WTC11 (cell line): Measurements from ENCODE around the gene IGF2BP1.

Source experiments
- CREB1 ChIP-seq: sonication (generic); formaldehyde crosslinking; IDR thresholded peaks from 2 replicates; pipeline ENCODE4 v1.8.0; 2023; ENCODE audit warnings: mild to moderate bottlenecking, missing genetic modification reagents
- ETV6 ChIP-seq: sonication (generic); formaldehyde crosslinking; IDR thresholded peaks from 2 replicates; pipeline ENCODE4 v1.8.1; 2022; ENCODE audit warnings: mild to moderate bottlenecking, missing genetic modification reagents
- JUN ChIP-seq: sonication (generic); formaldehyde crosslinking; IDR thresholded peaks from 2 replicates; pipeline ENCODE4 v1.8.0; 2023; ENCODE audit warnings: mild to moderate bottlenecking, missing genetic modification reagents
- SP1 ChIP-seq: sonication (generic); formaldehyde crosslinking; conservative IDR thresholded peaks from 2 replicates; pipeline ENCODE4 v1.8.1; 2022; ENCODE audit warnings: missing genetic modification reagents
- ZNF121 ChIP-seq: sonication (generic); formaldehyde crosslinking; IDR thresholded peaks from 2 replicates; pipeline ENCODE4 v1.8.0; 2023; ENCODE audit warnings: missing genetic modification reagents
- ZNF416 ChIP-seq: fragments of 250-450 bp; sonication (Bioruptor Pico); IDR thresholded peaks from 2 replicates; pipeline ENCODE4 v1.9.0; 2021; ENCODE audit warnings: mild to moderate bottlenecking, inconsistent platforms
- TF ChIP-seq, protein P1 (sequence below): fragments of 200-600 bp; IDR thresholded peaks from 2 replicates; pipeline ENCODE4 v1.8.0; 2022; ENCODE audit warnings: antibody characterized with exemption
- TF ChIP-seq, protein P2 (sequence below): sonication (generic); formaldehyde crosslinking; IDR thresholded peaks from 2 replicates; pipeline ENCODE4 v1.8.1; 2023; ENCODE audit warnings: mild to moderate bottlenecking, missing genetic modification reagents
- TF ChIP-seq, protein P3 (sequence below): fragments of 250-450 bp; sonication (Bioruptor Pico); conservative IDR thresholded peaks from 2 replicates; pipeline ENCODE4 v1.9.0; 2021; ENCODE audit warnings: mild to moderate bottlenecking
- TF ChIP-seq, protein P4 (sequence below): sonication (generic); formaldehyde crosslinking; IDR thresholded peaks from 2 replicates; pipeline ENCODE4 v1.8.0; 2022; ENCODE audit warnings: mild to moderate bottlenecking, missing genetic modification reagents
- TF ChIP-seq, protein P5 (sequence below): fragments of 250-450 bp; sonication (Bioruptor Pico); IDR thresholded peaks from 2 replicates; pipeline ENCODE4 v1.8.0; 2021; ENCODE audit warnings: mild to moderate bottlenecking
- TF ChIP-seq, protein P6 (sequence below): sonication (generic); formaldehyde crosslinking; IDR thresholded peaks from 2 replicates; pipeline ENCODE4 v1.8.1; 2023; ENCODE audit warnings: mild to moderate bottlenecking, missing genetic modification reagents, moderate library complexity

DNA sequence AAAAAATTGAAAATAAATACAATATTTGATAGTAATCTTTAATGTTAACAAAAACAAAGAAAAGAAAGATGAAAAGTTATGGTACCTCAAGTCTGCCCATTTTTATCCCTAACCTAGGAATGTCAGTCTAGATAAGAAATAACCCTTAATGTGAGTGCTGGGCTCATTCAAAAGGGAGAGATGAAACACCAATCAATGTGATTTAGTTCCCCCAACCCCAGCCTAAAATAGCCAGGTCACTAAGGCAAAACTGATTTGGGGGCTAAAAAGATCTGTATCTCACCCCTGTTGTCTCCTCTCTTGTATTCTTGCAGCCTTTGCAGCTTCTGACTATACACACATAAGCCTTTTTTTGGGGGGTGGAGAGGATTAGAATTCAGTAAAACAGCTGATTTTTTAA lies 3.2 kb upstream of the IGF2BP1 start:
- TF ChIP-seq, protein P1, sequence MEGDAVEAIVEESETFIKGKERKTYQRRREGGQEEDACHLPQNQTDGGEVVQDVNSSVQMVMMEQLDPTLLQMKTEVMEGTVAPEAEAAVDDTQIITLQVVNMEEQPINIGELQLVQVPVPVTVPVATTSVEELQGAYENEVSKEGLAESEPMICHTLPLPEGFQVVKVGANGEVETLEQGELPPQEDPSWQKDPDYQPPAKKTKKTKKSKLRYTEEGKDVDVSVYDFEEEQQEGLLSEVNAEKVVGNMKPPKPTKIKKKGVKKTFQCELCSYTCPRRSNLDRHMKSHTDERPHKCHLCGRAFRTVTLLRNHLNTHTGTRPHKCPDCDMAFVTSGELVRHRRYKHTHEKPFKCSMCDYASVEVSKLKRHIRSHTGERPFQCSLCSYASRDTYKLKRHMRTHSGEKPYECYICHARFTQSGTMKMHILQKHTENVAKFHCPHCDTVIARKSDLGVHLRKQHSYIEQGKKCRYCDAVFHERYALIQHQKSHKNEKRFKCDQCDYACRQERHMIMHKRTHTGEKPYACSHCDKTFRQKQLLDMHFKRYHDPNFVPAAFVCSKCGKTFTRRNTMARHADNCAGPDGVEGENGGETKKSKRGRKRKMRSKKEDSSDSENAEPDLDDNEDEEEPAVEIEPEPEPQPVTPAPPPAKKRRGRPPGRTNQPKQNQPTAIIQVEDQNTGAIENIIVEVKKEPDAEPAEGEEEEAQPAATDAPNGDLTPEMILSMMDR, result no peak
- no peak for TF ChIP-seq ZNF416 (CRISPR knock-in tag)
- TF ChIP-seq, protein P2, sequence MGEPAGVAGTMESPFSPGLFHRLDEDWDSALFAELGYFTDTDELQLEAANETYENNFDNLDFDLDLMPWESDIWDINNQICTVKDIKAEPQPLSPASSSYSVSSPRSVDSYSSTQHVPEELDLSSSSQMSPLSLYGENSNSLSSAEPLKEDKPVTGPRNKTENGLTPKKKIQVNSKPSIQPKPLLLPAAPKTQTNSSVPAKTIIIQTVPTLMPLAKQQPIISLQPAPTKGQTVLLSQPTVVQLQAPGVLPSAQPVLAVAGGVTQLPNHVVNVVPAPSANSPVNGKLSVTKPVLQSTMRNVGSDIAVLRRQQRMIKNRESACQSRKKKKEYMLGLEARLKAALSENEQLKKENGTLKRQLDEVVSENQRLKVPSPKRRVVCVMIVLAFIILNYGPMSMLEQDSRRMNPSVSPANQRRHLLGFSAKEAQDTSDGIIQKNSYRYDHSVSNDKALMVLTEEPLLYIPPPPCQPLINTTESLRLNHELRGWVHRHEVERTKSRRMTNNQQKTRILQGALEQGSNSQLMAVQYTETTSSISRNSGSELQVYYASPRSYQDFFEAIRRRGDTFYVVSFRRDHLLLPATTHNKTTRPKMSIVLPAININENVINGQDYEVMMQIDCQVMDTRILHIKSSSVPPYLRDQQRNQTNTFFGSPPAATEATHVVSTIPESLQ (CRISPR knock-in tag), result no peak
- TF ChIP-seq SP1 (CRISPR knock-in tag), result no peak
- no peak for TF ChIP-seq CREB1
- TF ChIP-seq, protein P3, sequence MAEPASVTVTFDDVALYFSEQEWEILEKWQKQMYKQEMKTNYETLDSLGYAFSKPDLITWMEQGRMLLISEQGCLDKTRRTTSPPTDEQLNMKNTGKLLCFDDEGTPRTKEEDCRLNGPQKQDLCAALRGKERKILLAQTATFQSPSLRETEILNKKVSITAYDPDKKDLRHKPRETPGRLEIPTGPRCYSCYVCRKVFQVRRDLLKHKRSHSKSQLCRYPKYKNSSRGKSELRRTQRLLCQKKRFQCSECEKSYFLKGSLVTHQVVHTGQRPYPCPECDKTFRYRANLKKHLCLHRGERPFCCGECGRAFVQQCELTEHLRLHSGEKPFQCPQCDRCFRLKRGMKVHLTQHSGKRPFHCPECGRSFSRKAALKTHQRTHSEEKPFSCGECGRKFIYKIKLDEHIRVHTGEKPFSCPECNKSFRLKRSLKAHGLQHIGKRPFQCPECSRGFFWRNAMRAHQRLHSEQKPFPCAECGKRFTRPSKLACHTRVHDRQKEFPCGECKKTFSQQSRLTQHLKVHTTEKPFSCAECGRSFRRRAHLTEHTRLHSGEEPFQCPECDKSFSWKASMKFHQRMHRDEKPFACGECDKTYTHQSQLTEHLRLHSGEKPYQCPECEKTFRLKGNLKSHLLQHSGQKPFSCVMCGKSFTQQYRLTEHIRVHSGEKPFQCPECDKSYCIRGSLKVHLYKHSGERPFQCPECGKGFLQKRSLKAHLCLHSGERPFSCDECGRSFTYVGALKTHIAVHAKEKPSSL (CRISPR knock-in tag), result no peak
- no peak for TF ChIP-seq JUN (CRISPR knock-in tag)
- TF ChIP-seq, protein P4, sequence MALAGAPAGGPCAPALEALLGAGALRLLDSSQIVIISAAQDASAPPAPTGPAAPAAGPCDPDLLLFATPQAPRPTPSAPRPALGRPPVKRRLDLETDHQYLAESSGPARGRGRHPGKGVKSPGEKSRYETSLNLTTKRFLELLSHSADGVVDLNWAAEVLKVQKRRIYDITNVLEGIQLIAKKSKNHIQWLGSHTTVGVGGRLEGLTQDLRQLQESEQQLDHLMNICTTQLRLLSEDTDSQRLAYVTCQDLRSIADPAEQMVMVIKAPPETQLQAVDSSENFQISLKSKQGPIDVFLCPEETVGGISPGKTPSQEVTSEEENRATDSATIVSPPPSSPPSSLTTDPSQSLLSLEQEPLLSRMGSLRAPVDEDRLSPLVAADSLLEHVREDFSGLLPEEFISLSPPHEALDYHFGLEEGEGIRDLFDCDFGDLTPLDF (CRISPR knock-in tag), result no peak
- TF ChIP-seq, protein P5, sequence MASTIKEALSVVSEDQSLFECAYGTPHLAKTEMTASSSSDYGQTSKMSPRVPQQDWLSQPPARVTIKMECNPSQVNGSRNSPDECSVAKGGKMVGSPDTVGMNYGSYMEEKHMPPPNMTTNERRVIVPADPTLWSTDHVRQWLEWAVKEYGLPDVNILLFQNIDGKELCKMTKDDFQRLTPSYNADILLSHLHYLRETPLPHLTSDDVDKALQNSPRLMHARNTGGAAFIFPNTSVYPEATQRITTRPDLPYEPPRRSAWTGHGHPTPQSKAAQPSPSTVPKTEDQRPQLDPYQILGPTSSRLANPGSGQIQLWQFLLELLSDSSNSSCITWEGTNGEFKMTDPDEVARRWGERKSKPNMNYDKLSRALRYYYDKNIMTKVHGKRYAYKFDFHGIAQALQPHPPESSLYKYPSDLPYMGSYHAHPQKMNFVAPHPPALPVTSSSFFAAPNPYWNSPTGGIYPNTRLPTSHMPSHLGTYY (CRISPR knock-in tag), result no peak
- no peak for TF ChIP-seq ZNF121 (CRISPR knock-in tag)
- TF ChIP-seq, protein P6, sequence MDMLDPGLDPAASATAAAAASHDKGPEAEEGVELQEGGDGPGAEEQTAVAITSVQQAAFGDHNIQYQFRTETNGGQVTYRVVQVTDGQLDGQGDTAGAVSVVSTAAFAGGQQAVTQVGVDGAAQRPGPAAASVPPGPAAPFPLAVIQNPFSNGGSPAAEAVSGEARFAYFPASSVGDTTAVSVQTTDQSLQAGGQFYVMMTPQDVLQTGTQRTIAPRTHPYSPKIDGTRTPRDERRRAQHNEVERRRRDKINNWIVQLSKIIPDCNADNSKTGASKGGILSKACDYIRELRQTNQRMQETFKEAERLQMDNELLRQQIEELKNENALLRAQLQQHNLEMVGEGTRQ (CRISPR knock-in tag), result no peak
- no peak for TF ChIP-seq ETV6 (CRISPR knock-in tag)
